Lung microvascular endothelial cell (primary cell): Measurements from ENCODE around the gene COX6A2. TPM values are rescaled to one million over a fixed set of nuclear protein-coding genes. Genes with fewer than 3 reads are reported as not detected.
"Not testable (repeated sequence)": the region's sequence is repeated elsewhere in the genome, so short reads cannot be mapped to it uniquely, and the experiment has no call there.

Experiments used
- DNase-seq, 2 donors: peaks; one replicate each; pipeline versions ENCODE4 v3.0.0 to v3.0.0-alpha.2; 2010; ENCODE audit warnings: low read depth in 2 of 2
- total RNA-seq: library from RNA; depleted of rRNA; stranded (reverse); fragments of >200 nt; gene quantifications from 2 replicates; pipeline ENCODE4 v1.2.1, GENCODE V29; 2014

Gene COX6A2
- total RNA-seq, 1 donor from 2014 or later: not detected

DNA sequence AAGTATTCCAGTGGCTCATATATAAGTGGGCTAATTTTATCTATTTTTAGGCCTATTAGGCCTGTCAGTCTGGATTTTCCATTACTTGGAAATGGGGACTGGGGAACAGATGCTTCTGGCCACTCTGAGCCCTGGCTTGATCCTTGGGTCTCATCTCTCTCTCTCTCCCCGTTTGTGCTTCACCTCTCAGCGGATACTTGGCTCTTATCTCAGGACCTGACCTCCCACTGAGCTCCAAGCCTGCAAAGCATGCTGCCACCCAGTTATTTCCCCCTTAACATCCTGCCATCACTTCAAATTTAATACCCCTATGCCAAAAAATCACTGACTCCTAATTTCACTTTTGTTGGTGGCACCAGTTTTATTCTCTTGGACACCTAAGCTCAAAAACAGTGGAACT lies 10.3 kb upstream of the COX6A2 start:
- DNase-seq: no peak

DNA sequence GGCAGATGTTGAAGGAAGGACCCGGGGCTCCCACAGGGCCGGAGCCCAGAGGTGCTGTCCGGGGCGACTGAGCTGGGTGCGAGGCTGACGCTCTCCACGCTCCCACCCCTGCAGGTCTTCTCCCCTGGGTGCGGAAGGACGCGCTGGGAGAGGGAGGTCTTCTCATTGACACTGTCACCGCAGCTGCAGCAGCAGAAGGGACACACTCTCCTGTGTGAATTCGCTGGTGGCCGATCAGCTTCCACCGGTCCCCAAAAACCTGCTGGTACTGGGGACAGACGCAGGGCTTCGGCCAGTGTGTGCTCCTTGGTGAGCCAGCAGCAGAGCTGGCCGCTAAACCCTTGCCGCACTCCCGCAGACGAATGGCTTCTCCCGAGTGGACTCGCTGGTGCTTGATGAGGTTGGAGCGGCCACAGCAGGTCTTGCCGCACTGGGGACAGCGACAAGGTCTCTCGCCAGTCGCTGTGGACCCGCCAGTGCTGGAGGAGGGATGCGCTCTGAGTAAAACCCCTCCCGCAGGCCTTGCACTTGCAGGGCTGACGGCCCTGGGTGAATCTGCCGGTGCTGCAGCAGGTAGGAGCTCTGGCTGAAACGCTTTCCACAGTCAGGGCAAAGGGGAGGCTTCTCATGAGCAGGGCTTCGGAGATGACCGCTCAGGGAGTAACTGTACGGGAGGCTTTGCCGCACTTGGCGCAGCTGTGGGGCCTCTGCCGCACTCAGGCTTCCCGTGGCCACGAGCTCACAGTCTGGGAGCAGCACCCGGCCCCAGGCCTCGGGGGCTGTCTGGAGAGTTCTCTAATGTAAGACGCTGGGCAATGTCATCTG lies 8.3 kb upstream of the COX6A2 start:
- DNase-seq: no peak

DNA sequence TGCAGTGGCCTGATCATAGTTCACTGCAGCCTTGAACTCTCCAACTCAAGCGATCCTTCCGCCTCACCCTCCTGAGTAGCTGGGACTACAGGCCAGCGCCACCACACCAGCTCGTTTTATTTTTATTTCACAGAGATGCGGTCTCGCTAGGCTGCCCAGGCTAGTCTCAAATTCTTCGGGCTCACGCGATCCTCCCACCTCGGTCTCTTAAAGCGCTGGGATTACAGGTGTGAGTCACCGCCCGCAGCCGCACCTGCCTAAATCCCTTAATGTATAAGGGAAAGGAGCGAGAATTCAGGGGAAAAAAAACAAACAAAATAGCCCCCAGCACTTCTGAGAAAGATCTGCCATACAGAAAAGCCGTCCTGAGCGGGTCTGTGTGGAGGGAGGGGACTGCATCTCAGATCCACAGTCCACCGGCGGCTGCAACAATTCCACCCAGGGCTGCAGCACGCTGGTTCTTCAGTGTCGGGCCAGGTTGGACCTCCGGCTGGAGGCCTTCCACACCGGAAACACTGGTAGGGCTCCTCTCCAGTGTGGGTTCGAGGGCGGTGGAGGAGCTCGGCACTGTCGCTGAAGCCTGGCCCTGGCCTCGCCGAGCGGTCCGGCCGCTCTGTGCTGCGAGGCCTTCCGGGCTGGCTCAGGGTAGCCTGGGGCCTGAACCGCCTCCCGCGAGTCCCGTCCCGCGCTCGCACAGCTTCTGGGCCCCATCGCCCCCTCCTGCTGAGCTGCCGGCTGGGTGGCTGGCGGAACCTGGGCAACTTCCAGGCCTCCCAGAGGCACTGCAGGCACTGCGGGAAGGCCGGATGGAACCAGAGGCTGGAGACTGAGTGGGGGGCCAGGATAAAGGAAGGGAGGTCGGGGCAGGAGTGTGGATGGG lies 7.4 kb upstream of the COX6A2 start:
- DNase-seq: no peak

DNA sequence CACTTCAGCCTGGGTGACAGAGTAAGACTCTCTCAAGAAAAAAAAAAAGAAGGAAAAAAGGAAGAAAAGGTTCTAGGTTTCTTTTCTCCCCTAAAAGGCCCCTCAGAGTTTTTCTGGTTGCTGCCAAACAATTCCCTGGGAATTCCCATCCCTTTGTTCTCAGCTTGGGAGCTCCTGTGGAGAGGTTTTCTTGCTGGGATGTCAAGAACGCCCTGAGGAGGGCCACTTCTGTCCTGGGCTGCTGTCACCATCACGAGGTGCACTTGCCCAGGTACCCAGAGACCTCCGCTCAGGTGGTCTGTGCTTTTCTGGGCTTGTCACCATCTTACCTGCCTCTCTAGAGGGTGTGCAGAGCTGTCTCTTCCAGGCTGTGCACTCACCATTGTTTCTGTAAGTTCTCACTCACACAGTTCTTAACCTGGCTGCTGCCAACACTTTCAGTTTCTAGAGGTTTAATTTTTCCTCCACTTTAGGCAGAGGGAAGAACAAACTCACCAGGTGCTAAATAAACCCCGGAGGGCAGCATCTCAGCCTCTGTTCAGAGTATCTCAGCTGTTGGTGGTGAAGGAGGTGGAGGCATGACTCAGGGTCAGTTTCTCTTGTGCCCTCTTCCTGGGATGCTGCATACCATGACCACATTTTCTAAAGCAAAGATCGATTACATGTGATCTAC lies 2.4 kb upstream of the COX6A2 start:
- no peak for DNase-seq

DNA sequence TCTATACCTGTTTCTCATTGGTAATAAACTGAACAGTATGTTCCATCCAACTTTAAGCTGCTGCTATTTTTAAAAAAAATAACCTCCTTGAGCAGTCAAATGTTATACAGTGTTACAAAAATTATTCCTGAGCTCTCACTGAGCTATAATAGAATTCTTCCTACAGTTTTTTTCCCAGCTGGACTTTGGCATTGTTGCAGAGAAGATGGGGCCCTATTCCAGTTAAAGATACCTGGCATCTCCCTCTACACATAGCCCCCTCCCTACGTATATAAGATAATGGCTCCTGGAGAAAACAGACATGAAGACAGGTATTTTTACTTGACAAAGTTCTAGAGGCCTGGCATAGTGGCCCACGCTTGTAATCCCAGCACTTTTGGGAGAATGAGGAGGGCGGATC lies 1.6 kb upstream of the COX6A2 start:
- DNase-seq: no peak

DNA sequence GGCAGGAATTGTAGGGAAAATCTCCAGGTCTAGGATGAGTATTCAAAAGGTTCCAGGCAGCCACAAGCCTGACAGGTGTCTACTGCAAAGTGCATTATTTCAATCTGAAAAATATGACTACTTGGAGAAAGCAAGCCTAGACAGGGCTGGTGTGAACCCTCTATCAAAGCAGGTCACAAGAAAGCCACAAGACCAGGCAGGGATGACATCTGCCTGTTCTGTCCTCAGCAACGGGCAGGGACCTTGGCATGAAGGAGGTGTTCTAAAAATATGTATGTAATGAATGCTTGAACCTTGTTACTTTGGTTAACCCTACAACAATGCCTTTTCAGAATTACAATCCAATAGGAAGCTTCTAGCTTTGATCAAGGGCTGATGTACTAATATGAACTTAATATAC lies 1.2 kb upstream of the COX6A2 start:
- DNase-seq: no peak

DNA sequence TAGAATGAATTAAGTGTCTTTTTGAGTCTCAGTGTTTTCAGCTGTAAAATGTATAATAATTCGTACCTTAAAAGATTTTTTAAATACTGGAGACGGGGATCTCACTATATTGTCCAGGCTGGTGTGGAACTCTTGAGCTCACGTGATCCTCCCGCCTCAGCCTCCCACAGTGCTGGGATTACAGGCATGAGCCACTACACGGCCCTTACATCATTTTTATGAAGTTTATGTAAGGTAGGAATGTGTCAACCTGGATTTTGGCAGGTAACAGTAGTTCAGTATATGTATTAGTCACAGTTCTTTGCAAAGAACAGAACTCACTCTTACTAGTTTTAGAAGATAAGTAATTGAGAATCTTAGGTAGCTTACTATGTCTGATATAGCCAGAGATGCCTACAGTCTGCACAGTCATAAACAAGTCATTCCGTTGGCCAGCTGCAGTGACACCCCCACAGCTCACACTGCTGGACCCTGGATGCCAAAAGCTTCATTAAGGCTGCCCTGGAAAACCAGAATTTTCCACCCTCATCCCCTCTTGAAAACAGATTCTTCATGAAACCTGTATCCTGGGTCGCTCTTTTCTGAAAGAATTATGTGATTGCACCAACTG lies 583 bp upstream of the COX6A2 start:
- DNase-seq: no peak

DNA sequence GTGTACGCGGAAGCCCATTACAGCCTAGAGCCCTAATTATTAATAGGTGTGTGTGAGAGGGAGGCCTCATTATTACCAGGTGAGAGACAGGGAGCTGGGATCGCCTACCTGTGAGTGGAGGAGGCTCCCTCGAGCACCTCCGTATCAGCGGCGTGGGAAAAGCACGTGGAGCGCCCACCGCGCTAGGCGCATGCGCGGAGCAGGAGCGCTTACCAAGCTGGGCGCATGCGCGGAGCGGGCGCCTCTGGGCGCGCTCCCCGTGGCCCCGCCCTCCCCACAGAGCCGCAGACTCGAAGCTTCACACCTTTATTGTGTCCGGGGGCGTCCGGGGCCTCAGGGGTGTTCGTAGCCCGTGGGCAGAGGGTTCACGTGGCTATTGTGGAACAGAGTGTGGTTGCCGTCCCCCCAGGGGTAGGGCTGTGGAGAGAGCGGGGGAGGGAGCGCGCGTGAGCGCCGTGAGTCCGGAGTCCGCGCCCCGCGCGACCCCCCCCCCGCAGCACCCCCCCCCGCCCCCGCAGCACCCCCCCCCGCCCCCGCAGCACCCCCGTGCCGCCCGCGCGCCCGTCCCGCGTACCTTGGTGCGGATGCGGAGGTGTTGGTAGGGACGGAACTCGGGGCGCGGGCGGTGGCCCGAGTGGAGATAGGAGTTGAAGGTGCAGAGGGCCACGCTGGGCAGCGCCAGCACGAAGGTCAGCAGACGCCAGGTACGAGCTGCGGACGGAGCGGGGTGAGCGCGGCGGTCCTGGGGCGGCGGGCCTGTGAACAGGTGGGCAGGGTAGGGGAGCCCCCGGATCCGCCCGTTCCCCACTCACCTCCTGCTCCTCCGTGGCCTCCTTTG lies 500 bp downstream of the COX6A2 start:
- peak; percentile 34 to 43 for DNase-seq

DNA sequence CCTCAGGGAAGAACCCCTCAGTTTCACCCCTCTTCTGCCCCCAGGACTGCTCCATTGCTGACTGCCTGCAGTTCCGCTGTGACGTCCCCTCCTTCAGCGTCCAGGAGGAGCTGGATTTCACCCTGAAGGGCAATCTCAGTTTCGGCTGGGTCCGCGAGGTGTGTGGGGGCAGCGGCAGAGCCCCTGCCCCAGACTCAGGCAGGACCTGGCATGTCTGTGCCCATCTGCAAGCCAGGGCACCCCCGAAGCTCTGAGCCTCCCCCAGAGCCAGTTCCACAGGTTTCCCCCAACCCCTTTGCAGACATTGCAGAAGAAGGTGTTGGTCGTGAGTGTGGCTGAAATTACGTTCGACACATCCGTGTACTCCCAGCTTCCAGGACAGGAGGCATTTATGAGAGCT lies 4.4 kb downstream of the COX6A2 start:
- no peak for DNase-seq

DNA sequence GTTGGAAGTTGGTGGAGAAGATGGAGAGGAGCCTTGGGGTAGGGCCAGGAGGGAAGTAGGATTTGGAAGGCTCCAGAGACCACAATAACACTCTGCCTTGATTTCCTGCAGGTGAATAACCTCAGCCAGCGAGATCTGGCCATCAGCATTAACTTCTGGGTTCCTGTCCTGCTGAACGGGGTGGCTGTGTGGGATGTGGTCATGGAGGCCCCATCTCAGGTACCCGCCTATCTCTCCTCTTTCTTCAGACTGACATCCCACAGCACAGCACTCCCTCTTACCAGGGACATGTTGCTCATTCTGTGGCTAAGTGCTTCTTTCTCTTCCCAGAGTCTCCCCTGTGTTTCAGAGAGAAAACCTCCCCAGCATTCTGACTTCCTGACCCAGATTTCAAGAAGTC lies 4.9 kb downstream of the COX6A2 start:
- no peak for DNase-seq

DNA sequence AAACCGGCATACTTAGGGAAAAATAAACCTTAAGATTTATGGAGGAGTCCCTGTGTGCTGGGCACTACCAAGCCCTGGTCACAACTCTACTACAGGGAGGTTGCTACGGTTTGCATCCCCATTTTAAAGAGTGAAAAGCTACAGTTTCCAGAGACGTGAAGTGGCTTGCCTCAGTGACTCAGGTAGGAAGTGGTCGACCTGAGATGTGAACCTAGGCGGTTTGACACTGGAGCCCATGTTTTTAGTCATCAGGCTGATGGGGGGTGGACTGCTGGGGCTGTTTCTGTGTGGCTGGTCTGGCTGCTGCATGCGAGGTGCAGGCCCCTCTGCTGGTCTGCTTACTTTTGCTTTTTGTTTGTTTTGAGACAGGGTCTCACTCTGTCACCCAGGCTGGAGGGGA lies 6.6 kb downstream of the COX6A2 start:
- DNase-seq: no peak

DNA sequence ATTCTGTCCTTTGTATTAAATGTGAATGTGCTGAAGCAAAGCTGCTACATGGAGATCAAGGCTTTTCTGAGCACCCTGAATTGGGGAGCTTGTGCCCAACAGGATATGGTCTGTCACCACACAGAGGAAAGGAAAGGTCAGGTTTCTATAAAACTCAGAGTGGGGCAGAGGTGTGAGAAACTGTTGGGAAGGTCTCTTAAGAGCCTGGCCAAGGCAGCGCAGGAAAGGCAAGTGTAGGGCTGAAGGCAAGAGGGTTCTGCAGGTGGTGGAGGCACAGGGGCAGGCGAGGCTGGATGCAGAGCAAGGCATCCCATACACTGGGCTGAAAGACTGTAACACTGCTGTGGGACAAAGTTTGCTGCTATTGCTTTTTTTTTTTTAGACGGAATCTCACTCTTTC lies 8.1 kb downstream of the COX6A2 start:
- no peak for DNase-seq

DNA sequence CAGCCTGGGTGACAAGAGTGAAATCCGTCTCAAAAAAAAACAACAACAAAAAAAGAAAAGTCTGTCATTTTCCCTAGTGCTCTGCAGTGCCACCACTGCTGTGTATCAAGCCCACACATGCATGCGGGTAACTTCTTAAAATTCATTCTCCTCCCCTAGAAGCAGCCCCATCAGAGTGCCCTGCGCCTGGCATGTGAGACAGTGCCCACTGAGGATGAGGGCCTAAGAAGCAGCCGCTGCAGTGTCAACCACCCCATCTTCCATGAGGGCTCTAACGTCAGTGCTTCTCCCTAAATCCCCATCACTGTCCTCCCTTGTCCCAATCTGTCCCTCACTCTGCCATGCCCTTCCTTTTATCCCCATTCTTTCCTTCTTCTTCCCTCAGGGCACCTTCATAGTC lies 10.2 kb downstream of the COX6A2 start:
- no peak for DNase-seq

DNA sequence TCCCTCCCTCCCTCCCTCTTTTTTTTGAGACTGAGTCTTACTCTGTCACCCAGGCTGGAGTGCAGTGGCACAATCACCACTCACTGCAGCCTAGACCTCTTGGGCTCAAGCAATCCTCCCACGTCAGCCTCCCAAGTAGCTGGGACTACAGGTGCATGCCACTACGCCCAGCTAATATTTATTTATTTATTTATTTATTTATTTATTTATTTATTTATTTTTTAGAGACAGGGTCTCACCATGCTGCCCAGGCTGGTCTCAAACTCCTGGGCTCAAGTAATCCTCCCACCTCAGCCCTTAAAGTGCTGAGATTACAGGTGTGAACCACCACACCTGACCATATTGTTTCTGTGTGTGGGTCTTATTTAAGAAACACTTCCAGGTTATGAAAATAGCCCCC lies 11.1 kb downstream of the COX6A2 start:
- DNase-seq: not testable (repeated sequence)

DNA sequence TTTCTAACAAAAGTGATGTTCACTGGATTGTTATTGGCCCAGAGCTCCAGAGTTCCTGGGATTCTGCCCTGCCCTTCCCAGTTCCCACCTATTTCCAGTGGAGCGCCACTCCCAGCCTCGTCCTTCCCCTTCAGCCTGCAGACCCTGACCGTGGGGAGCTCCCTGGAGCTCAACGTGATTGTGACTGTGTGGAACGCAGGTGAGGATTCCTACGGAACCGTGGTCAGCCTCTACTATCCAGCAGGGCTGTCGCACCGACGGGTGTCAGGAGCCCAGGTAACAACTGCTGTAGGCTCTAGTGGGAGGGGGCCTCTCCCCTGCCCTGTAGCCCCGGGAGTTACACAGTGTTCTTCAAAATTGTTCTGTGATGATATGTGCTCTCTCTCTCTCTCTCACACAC lies 11.8 kb downstream of the COX6A2 start:
- no peak for DNase-seq

DNA sequence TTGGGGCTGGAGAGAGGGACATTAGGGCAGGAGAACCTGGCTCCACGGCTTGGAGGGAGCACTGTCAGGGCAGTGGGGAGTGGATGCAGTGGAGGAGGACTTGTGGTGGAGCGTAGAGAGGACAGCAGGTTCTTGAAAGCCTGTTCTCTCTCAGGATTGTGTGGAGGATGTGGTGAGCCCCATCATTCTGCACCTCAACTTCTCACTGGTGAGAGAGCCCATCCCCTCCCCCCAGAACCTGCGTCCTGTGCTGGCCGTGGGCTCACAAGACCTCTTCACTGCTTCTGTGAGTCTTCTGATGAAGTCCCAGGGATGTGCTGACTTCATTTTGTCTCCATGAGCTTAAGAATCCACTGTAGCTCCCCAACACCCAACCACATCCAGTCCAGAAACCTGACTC lies 13.5 kb downstream of the COX6A2 start:
- DNase-seq: no peak

DNA sequence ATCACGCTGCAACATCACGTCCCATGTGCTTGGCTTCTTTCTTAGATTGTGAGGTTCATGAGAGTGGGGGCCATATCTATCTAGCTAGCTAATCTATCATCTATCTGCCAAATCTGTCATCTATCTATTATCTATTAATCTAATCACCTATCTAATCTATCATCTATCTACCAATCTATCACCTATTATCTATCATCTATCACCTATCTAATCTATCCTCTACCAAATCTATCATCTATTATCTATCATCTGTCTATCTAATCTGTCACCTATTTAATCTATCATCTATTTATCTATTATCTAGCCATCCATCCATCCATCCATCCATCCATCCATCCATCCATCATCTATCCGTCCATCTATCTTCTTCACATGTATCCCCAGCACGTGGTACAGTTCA lies 14.2 kb downstream of the COX6A2 start:
- DNase-seq: no peak

DNA sequence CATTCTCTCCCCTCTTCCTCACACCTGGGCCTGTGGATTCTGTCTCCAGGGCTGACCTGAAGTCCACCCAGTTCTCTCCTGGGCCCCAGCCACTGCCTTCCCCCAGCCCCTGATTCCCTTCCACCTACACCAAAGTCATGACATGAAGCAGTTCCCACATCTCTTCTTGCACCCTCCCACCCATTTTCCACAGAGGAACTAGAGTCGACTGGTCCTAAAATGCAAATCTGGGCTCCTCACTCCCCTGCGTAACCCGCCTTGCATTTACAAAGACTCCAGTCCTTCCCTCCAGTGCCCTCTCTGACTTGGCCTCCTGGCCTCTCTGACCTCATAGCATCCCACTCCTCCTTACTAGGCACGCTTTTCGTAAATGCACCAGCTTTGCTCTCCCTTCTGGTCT lies 14.8 kb downstream of the COX6A2 start:
- DNase-seq: no peak

DNA sequence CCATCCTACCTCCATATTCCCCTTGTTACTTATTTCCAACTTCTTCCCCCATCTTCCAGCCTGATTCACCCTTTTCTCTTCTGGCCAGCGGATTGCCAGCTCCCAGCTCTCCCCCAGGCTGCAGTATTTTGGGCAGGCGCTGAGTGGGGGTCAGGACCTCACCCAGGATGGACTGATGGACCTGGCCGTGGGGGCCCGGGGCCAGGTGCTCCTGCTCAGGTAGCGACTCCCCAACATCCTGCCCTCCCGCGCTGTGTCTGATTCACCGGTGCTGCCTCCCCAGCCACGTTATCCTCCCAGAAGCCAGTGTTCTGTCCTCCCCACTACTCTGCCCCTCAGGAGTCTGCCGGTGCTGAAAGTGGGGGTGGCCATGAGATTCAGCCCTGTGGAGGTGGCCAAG lies 15.4 kb downstream of the COX6A2 start:
- DNase-seq: no peak

DNA sequence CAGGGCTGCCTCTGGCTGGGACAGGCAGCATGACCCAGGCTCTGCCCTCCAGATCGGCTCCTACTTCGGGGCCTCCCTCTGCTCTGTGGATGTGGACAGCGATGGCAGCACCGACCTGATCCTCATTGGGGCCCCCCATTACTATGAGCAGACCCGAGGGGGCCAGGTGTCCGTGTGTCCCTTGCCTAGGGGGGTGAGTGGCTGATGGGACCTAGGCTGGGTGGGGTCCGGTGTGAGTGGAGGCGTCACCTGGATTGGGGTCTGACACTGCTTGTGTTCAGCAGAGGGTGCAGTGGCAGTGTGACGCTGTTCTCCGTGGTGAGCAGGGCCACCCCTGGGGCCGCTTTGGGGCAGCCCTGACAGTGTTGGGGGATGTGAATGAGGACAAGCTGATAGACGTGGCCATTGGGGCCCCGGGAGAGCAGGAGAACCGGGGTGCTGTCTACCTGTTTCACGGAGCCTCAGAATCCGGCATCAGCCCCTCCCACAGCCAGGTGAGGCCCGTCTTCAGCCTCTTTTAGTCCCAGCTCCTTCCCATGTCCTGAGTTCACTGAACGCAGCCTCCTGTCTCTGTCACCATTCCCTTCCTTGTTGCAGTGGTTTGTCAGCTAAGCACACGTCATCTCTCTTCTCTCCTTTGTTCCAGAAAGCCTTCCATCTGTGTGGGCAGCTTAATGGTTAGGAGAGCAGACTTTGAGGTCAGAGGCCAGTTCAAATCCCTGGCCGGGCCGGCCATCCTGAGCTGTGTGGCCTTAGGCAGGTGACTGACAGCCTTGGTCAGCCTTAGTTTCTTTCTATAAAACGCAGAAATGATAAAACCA lies 16.9 kb downstream of the COX6A2 start:
- no peak for DNase-seq
